Measurements from ENCODE around the gene ESPN. TPM values are rescaled to one million over a fixed set of nuclear protein-coding genes. Genes with fewer than 3 reads are reported as not detected.

ESPN gene
- polyA plus RNA-seq, 1 of the 3 experiments (the other 2 are of a cell fraction), result 0.33 TPM

- Histone ChIP-seq H3K27ac (ENCODE audit: low read depth in 2 of 2, low read length in 1 of 2) (no peak overlapping the region; a peak in 1 of 4 replicates), H3K27me3 (ENCODE audit: insufficient read depth) (no peaks in the 10 kb centered on the region), H2AFZ (ENCODE audit: low read depth) (no peak overlapping the region), H3K36me3 (replicated peaks in 1 of 2; ENCODE audit: control insufficient read depth in 1 of 2, insufficient read depth in 2 of 2, low read length in 1 of 2) (no peaks in the 10 kb centered on the region), H3K9me3 (no peaks in the 10 kb centered on the region), H3K4me1 (ENCODE audit: control insufficient read depth in 1 of 2, insufficient read depth in 2 of 2, low read depth in 1 of 2, low read length in 1 of 2) (peaks cover 0 to 87% of the 10 kb centered on the region in 2 experiments; a peak in 2 of 4 replicates), H3K9me2 (no peaks in the 10 kb centered on the region), H3F3A (replicated peaks; ENCODE audit: insufficient read depth) (no peaks in the 10 kb centered on the region), H3K9ac (no peak overlapping the region), H3K79me2 (ENCODE audit: insufficient read depth) (no peaks in the 10 kb centered on the region), H4K20me1 (ENCODE audit: insufficient read depth) (no peaks in the 10 kb centered on the region), H3K4me3 (ENCODE audit: low read depth in 2 of 2, low read length in 1 of 2) (no peak overlapping the region), H3K4me2 (no peak overlapping the region)
- ChIA-PET CTCF (interaction anchor here (17.4 kb wide), 1 partner anchor 15 kb away, joined by 211 read pairs; the partner anchor contains the start of gene PLEKHG5), POLR2A (no interaction called here)
- no peak for DNase-seq
- TF ChIP-seq MAX (IDR thresholded peaks at IDR 0.05; ENCODE audit: low read depth) (no peak), TAF1 (IDR thresholded peaks at IDR 0.05; ENCODE audit: borderline replicate concordance, low read depth, low read length) (no peak), MXI1 (IDR thresholded peaks at IDR 0.05; ENCODE audit: low read depth, low read length) (no peak), USF2 (IDR thresholded peaks at IDR 0.05; ENCODE audit: borderline replicate concordance, low read depth, low read length) (no peak), YY1 (IDR thresholded peaks at IDR 0.05; ENCODE audit: low read depth) (no peak), NFIC (IDR thresholded peaks at IDR 0.05; ENCODE audit: borderline replicate concordance) (no peak), CTCF (IDR thresholded peaks at IDR 0.05) (no peak), POLR2AphosphoS5 (IDR thresholded peaks at IDR 0.05; ENCODE audit: low read depth, low read length) (no peak), SIN3A (IDR thresholded peaks at IDR 0.05; ENCODE audit: borderline replicate concordance, low read depth, low read length) (no peak), USF1 (IDR thresholded peaks at IDR 0.05; ENCODE audit: borderline replicate concordance, low read depth) (no peak), RCOR1 (IDR thresholded peaks at IDR 0.05; ENCODE audit: low read length) (no peak), SMC3 (IDR thresholded peaks at IDR 0.05; ENCODE audit: low read depth, low read length) (no peak), EZH2phosphoT487 (IDR thresholded peaks at IDR 0.05; ENCODE audit: borderline replicate concordance, low read depth) (no peak)
- WGBS (ENCODE audit: low lambda C conversion rate), result 88% methylated on average over 8 of the region's 15 CpGs
These were observed 80.3 kb downstream of the ESPN start for GRCh38 chr1:6504887-6505286.

Measured in SK-N-SH (cell line).